NCI-H187 (cell line): Measurements from ENCODE around the gene SCN4B.

Source experiments
- DNase-seq, 2 experiments: peaks; one replicate each; lab custom pipeline; 2025; lab: John Stamatoyannopoulos, UW

Gene SCN4B

DNA sequence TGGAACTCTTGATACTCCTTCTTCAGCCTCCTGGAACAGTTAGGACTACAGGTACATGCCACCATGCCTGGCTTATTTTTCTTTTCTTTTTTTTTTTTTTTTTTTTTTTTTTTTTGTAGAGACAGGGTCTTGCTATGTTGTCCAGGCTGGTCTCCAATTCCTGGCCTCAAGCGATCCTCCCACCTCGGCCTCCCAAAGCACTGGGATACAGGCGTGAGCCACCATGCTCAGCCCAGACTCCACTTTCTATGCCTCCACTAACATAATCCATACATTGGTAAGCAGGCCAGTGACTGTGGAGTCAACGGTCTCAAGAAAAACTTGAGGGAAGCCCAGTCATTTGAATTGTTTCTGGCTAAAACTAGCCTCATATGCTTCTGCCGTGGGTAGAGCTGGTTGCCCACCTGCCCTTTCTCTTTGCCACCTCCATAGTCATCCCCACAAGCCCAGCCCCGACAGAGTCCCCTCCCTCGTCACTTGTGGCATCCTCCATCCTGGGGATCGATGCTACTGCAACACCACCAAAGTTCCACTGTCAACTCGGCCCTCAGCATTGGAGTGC, 21.5 kb upstream of the SCN4B start:
- no peak for DNase-seq

- no peak for DNase-seq
Measured at GRCh38 chr11:118172356-118172755, 19.7 kb upstream of the SCN4B start.

DNA sequence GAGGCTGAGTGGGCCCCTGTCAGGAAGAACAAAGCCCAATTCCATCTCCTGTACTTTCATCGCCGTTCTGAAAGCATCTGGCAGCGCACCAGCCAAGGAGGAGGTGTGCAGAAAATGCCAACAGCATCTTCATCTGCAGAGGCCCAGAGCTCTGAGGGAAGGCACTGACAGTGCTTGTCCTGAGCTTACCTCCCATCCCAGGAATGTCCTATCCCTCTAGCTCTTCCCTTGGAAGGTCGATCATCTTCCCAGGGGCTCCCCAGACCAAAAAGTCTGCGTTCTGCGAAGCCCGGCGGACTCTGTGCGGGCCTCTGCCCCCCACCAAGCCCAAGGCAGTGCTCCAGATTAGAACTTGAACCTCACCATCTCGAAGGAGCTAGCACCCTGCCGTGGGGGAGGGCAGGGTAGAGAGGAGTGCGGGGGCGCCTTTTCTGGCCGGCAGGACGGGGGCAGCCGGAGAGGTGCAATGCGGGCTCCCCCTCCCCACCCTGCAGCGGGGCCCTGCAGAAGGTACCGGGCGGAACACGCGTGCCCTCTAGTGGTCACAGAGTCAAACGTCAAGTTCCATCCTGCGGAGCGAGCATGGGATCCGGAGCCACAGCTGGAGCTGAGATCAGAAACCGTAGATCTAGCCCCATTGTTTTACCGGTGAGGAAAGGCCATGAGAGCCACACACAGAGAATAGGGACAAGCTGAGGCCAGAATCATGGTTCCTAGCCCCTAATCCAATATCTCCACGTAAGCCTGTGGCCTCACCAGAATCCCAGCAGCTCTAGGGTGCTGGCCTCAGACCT, 18.8 kb upstream of the SCN4B start:
- DNase-seq = peak; percentile 64 to 66

GRCh38 chr11:118170882-118171268, 18.3 kb upstream of the SCN4B start:
- no peak for DNase-seq

DNA sequence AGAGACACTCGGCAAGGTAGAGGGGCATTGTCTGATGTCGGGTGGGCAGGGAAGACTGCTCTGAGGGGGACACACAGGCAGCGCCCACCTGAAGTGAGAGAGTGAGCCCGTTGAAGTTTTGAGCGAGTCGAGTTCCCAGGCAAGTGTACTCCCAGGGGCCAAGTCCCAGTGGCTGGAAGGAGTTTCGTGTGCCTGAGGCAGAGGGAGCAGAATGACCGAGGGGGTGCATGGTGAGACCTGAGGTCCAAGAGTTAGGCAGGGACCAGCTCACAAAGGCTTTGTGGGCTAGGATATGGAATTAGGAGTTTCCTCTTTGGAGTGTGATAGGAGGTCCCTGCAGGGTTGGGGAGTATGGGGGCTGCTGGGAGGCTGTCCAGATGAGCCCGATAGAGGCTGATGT, 17.6 kb upstream of the SCN4B start:
- no peak for DNase-seq

DNA sequence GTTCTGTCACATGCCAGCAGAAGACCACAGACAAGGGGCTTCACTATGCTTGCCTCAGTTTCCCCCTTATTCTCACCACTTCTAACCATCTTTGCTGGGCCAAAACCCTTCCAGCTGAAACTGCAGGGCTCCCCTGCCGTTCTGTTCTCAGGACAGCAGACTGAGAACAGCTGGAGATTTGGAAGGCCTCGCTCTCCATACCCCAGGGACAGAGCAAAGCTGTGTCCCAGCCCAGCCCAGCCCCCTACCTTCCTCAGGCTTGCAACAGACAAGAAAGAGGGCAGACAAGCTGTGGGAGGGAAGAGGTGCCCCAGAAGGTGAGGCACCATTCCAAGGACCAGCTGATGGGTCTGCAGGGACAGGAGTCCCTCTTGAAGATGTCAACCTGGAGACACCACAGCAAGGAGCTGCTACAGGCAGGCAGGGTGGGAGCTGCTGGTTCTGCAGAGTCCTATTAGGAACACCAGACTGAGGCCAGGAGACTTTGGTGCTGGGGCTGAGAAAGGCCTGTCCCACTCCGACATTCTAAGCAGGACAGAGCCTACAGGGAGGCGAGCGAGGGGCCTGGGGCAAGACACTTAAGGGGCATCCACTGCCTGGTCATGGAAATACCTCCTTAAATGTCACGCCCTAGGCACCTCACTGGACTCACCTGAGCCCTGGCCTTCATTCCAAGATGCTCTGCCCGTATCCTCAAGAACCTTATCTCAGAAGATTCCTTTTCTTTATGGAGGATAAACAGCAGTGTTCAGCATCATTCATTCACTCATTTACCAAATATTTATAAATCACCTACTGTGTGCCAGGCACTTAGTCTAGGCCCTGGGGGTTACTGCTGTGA, 16.9 kb upstream of the SCN4B start:
- no peak for DNase-seq

DNA sequence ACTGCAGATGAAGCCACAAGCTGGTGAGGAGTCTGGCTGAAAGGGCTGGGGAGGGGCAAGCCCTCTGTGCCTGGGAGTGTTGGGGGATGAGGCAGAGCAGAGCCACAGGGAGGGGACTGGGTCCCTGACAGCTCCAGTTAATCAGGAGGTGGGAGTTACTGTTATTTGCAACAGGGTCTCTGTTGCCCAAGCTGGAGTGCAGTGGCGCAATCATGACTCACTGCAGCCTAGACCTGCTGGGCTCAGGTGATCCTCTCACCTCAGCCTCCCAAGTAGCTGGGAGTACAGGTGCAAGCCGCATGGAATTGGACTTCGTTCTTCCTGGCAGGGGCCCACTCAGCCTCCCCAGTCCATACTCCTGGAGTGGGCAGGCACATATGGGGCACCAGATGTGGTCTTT, 16.1 kb upstream of the SCN4B start:
- no peak for DNase-seq

- DNase-seq = no peak
Measured at GRCh38 chr11:118168316-118168715, 15.7 kb upstream of the SCN4B start.

DNA sequence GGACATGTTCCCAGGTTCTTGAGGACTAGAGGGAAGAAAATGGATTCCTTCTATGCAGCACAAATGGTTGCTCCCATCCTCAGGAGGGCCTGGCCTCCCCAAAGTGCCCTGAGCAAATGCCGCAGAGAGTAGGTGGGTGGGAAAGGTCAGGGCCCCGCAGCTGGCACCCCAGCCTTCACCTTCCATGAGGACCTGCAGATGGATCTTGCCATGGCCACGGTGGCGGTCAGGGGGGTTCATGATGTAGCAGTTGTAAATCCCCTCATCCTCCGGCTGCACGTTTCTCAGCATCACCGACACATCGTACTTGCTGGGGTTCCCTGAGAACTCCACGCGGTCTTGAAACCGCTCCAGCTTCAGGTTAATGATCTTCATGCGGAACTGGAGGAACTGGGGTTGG, 15.3 kb upstream of the SCN4B start:
- DNase-seq = no peak

GRCh38 chr11:118167253-118167652, 14.6 kb upstream of the SCN4B start:
- no peak for DNase-seq

GRCh38 chr11:118166641-118167040, 14.0 kb upstream of the SCN4B start:
- DNase-seq = no peak

DNA sequence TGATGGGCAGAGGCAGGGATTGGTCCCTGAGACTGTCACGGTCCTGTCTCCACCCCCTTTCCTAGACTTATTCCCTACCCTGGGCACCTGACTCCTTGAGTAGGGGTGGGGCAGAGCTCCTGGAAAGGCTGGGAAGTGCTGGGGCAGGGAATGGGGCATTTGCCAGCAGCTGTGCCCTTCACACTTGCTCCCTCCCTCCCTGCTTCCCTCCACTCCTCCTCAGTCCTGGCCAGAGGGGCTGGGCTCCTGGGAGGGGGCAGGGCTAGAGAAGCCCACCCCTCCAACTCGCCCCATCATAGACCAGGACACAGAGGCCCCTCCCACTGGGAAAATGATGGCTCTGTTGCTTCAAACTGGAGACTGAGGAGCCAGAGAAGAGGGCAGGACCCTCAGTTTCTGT, 12.3 kb upstream of the SCN4B start:
- DNase-seq = no peak

- no peak for DNase-seq
Measured at GRCh38 chr11:118163494-118163893, 10.9 kb upstream of the SCN4B start.

DNA sequence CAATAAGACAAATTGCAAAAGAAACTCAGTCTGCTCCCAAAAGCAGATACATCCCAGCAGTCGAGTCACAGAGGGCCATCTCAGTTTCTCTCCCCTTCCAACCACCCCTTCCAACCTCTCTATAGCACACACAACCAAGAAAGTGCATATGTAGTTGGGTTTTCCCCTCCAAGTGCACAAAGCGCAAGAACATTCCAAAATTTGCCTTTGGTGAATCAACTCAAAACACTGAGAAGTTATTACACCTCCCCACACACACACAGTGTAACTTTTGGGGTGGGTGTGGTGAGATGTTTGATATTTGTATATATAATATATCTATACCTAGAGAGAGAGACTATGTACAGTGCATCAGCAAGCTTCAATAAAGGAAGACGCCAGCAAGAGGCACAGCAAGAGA, 10.2 kb upstream of the SCN4B start:
- DNase-seq = no peak

GRCh38 chr11:118161786-118162185, 9.2 kb upstream of the SCN4B start:
- no peak for DNase-seq

DNA sequence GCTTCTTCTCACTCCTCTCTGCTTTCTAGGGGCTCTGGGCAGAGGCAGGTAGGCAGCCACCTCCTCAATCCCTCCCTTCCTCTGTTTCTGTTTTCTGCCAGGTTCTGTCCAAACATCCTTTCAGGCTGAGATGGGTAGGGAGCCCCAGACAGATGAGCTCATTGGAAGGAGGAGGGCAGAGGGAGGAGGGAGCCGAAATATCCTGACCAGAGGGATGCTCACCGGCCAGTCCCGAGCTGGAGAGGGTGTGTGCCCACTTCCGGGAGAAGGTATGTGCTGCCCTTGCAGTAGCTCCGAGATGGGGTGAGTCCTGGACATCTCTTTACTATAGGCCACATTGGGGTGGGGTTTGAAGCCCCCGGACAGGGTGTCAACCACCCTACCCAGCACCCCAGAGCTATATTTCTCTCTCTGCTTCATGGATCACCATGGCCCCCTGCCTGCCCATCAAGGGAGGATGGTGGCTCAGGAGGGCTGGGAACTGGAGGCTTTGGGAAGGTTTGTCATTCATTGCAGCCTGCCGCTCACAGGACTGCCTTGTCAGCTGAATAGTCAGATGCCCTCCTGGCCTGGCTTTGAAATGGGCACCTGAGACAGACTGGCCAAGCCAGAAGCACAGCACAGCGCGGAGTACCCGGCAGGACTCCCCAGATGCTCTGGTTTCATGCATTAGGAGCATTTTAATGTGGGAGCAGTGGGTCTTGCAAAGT, 4.7 kb upstream of the SCN4B start:
- DNase-seq = no peak

DNA sequence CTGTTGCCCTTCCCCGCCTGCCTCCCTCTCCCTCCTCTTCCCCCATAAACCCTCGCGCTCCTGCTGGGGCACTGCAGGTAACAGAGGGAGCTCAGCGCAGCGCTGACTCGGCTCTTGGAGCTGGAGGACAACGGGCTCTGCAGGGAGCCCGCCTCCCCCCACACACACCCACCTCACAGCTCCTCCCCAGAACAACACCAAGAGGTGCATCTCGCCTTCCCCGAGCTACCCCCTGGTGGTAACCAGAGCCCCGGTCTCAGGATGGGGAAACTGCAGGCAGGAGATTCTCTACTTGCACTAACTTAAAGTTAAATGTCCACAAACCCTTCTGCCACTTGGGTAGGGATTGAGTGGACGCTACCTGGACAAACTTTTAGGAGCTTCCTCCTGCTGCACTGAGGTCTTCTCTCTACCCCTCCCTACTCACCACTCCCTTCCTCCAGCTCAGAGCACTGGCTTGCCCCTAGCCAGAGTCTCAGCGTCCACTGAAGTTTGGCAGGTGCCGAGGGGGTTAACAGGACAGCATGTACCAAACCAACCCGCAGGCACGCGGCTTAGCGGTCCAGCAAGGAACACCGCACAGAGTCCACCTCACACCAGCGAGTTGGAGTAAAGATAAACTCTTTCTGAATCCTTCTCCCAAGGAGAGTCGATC, 4.0 kb upstream of the SCN4B start:
- no peak for DNase-seq

DNA sequence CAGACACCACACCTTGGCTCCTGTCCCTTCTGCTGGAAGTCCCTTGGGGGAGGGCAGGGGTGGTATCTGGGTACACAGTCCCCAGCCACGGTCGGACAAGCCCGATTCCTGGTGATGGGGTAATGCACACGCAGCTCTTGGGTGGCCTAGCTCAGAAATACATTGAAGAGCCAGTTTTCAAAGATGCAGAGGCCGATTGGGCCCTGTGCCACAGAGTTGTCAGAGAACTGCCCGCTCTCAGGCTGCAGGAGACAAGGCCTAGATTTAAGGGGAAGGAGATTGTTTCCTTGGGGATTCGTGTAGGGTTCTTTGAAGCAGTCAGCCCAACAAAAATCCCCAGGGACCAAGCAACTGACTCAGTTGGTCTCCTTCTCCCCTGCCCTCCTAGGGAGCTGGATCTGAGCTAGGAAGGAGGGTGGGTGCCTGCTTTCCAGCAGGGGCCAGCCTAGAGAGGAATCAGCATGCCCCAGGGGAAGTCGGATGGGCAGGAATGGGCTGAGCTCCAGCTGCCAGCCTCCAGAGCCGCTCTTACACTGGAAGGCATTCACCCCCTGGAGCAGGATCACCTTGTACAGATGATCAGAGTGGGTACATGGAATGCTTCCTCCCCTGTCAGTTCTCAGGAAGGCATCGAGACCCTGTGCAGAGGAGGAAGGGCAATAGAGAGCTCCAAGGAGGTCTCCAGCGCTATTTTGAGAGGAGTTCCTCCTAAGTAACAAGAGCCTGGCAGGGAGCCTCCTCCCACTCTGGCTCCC, 3.3 kb upstream of the SCN4B start:
- no peak for DNase-seq

- DNase-seq = no peak
Measured at GRCh38 chr11:118154641-118155040, 2.0 kb upstream of the SCN4B start.

DNA sequence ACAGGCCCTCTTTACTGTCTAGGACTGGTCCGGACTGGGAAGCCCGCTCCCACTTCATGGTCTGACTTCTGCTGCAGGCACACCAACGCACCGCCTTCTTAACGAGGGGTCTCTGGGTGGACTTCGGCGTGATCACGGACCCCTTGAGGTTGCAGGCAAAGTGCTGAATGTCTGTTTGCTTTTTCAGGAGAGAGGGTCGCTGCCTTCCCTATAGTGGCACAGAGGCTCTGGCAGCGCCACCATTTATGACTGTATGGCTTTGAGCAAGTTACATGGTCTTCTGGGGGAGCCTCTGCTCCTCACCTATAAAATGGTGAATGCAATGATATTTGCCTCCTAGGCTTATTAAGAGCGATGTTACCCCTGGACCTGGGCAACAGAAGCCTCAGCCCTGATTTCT, 1.4 kb upstream of the SCN4B start:
- no peak for DNase-seq

- no peak for DNase-seq
Measured at GRCh38 chr11:118153516-118153915, 893 bp upstream of the SCN4B start.
